ENCODE data around the gene IL3RA.

The IL3RA gene

GRCh38 chrX:1384658-1385252, 48.2 kb downstream of the IL3RA start:
- no peak for DNase-seq (ENCODE audit: low read depth in 2 of 2)

GRCh38 chrX:1385253-1386223, 49.0 kb downstream of the IL3RA start:
- DNase-seq (ENCODE audit: low read depth in 2 of 2): no peak

- no peak for DNase-seq (ENCODE audit: low read depth in 2 of 2)
These were observed 49.9 kb downstream of the IL3RA start for GRCh38 chrX:1386338-1387127.

GRCh38 chrX:1387141-1387776, 50.7 kb downstream of the IL3RA start:
- DNase-seq (ENCODE audit: low read depth in 2 of 2): no peak

- no peak for DNase-seq (ENCODE audit: low read depth in 2 of 2)
These were observed 52.1 kb downstream of the IL3RA start for GRCh38 chrX:1388651-1389050.

GRCh38 chrX:1389181-1389992, 52.8 kb downstream of the IL3RA start:
- DNase-seq (ENCODE audit: low read depth in 2 of 2): no peak

GRCh38 chrX:1389993-1390285, 53.4 kb downstream of the IL3RA start:
- no peak for DNase-seq (ENCODE audit: low read depth in 2 of 2)

GRCh38 chrX:1390621-1391369, 54.2 kb downstream of the IL3RA start:
- no peak for DNase-seq (ENCODE audit: low read depth in 2 of 2)

- DNase-seq (ENCODE audit: low read depth in 2 of 2): peak in 1 of 2 donors; percentile 78
These were observed 54.8 kb downstream of the IL3RA start for GRCh38 chrX:1391370-1391706.

- peak; percentile 98 to 100 for DNase-seq (ENCODE audit: low read depth in 2 of 2)
These were observed 55.3 kb downstream of the IL3RA start, which contains the start of gene SLC25A6 for GRCh38 chrX:1391707-1392375. Gene SLC25A6, minus strand, starts transcription at chrX:1392113. Its CDS starts 104 bp downstream, at chrX:1392009.

GRCh38 chrX:1392376-1393068, 55.9 kb downstream of the IL3RA start:
- peak; percentile 28 to 57 for DNase-seq (ENCODE audit: low read depth in 2 of 2)

- no peak for DNase-seq (ENCODE audit: low read depth in 2 of 2)
These were observed 57.5 kb downstream of the IL3RA start for GRCh38 chrX:1393871-1394615.

- no peak for DNase-seq (ENCODE audit: low read depth in 2 of 2)
These were observed 58.3 kb downstream of the IL3RA start for GRCh38 chrX:1394731-1395501.

- DNase-seq (ENCODE audit: low read depth in 2 of 2): no peak
These were observed 59.1 kb downstream of the IL3RA start for GRCh38 chrX:1395646-1396216.

GRCh38 chrX:1397001-1397400, 60.4 kb downstream of the IL3RA start:
- DNase-seq (ENCODE audit: low read depth in 2 of 2): no peak

- DNase-seq (ENCODE audit: low read depth in 2 of 2): no peak
These were observed 61.1 kb downstream of the IL3RA start for GRCh38 chrX:1397441-1398270.

Measured in stimulated activated CD8-positive, alpha-beta memory T cell treated with anti-CD3 and anti-CD28 coated beads, Interleukin-7, amount 100 ng/mL, for 4 hours (primary cell).